DOHH2 (cell line): ENCODE results near the gene ANTXR2.

Experiments used
- H3F3A ChIP-seq: fragments of 200-600 bp; sonication (generic), shearing (Covaris generic); 2 replicates; pipeline ENCODE4 v1.6.0; 2016; ENCODE audit warnings: antibody characterized with exemption, mild to moderate bottlenecking; ENCODE audit not compliant: control insufficient read depth, insufficient read depth
- H3K27ac ChIP-seq: fragments of 200-600 bp; sonication (generic); 2 replicates; pipeline ENCODE4 v1.5.1; 2014; ENCODE audit warnings: low read depth, mild to moderate bottlenecking, low read length, moderate library complexity
- H3K27me3 ChIP-seq: fragments of 200-600 bp; sonication (generic); 2 replicates; pipeline ENCODE4 v1.6.1; 2014; ENCODE audit warnings: mild to moderate bottlenecking, low read length, mixed read lengths; ENCODE audit not compliant: control insufficient read depth
- H3K36me3 ChIP-seq: fragments of 200-600 bp; sonication (generic); 2 replicates; pipeline ENCODE4 v1.6.1; 2014; ENCODE audit warnings: mild to moderate bottlenecking, low read length, moderate library complexity, mixed read lengths; ENCODE audit not compliant: control insufficient read depth
- H3K4me1 ChIP-seq: fragments of 200-600 bp; sonication (generic); 2 replicates; pipeline ENCODE4 v1.6.1; 2014; ENCODE audit warnings: mild to moderate bottlenecking, low read length, mixed read lengths; ENCODE audit not compliant: control insufficient read depth
- H3K4me2 ChIP-seq: fragments of 200-600 bp; sonication (generic); 2 replicates; pipeline ENCODE4 v1.6.0; 2014; ENCODE audit warnings: mild to moderate bottlenecking, low read length, moderate library complexity
- H3K4me3 ChIP-seq: fragments of 200-600 bp; sonication (generic); 2 replicates; pipeline ENCODE4 v1.5.1; 2014; ENCODE audit warnings: mild to moderate bottlenecking, low read length, mixed read lengths
- H3K79me2 ChIP-seq: fragments of 200-600 bp; sonication (generic); 2 replicates; pipeline ENCODE4 v1.6.1; 2014; ENCODE audit warnings: mild to moderate bottlenecking, low read length, mixed read lengths; ENCODE audit not compliant: control insufficient read depth
- H3K9me2 ChIP-seq: fragments of 200-600 bp; sonication (generic); replicated peaks from 2 replicates; pipeline ENCODE4 v1.6.1; 2014; ENCODE audit warnings: mild to moderate bottlenecking, low read length, mixed read lengths; ENCODE audit not compliant: control insufficient read depth
- H3K9me3 ChIP-seq: fragments of 200-600 bp; sonication (generic); 2 replicates; pipeline ENCODE4 v1.6.1; 2014; ENCODE audit warnings: antibody characterized with exemption, low read length, mixed read lengths; ENCODE audit not compliant: control insufficient read depth, insufficient read depth
- H4K20me1 ChIP-seq: fragments of 200-600 bp; sonication (generic); 2 replicates; pipeline ENCODE4 v1.6.0; 2014; ENCODE audit warnings: low read depth, mild to moderate bottlenecking, antibody characterized with exemption, low read length, moderate library complexity; ENCODE audit not compliant: control insufficient read depth, insufficient read depth
- EZH2phosphoT487 ChIP-seq: fragments of 200-600 bp; sonication (generic); IDR thresholded peaks from 2 replicates; pipeline ENCODE4 v1.6.1; 2017; ENCODE audit warnings: borderline replicate concordance, mild to moderate bottlenecking, antibody characterized with exemption, low read length, moderate library complexity, mixed read lengths
- TF ChIP-seq, protein P1 (sequence below): fragments of 200-600 bp; sonication (generic); IDR thresholded peaks from one replicate; pipeline ENCODE4 v1.5.1; 2014; ENCODE audit warnings: antibody characterized with exemption, mild to moderate bottlenecking, low read depth, low read length; ENCODE audit not compliant: poor library complexity, severe bottlenecking

ANTXR2 gene

DNA sequence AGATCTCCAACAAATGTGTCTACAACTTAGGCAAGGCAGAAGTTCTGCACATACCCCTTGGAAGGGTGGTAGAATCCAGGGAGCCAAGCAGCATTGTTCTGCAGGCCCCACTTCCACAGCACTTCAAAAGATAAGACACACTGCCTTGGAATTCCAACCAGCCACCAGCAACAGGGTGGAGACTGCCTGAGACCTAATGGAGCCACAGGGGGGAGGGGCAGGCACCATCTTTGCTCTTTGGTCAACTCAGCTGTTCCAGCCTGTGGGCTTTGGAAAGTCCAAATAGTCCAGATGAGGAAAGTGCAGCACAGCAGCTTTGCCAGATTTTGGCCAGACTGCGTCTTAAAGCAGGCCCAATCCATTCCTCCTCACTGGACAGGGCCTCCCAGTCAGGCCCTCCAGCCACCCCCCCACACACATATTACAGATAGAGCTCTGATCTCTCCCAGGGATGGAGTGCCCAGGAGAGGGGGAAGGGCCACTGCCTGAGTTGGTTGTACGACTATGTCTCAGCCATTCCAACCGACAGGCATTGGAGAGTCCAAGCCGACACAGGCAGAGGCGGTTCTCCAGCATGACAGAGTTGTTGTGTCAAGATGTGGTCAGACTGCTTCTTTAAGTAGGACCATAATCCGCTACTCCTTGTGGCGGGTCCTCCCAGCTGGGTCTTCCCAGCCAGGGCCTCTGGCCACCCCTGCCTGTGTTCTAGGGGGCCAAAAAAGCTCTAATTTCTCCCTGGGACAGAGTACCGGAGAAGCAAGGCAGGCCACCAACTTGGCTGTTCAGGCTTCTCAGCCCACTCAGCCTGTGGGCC is 42.5 kb upstream of the ANTXR2 start:
- Histone ChIP-seq H3F3A (no peaks in the 10 kb centered on the region), H3K4me3 (no peak overlapping the region), H3K79me2 (no peaks in the 10 kb centered on the region), H3K27ac (no peak overlapping the region), H3K27me3 (no peaks in the 10 kb centered on the region), H3K36me3 (no peaks in the 10 kb centered on the region), H4K20me1 (no peaks in the 10 kb centered on the region), H3K4me1 (no peaks in the 10 kb centered on the region), H3K4me2 (no peak overlapping the region), H3K9me3 (no peaks in the 10 kb centered on the region), H3K9me2 (no peaks in the 10 kb centered on the region)
- TF ChIP-seq, protein P1, sequence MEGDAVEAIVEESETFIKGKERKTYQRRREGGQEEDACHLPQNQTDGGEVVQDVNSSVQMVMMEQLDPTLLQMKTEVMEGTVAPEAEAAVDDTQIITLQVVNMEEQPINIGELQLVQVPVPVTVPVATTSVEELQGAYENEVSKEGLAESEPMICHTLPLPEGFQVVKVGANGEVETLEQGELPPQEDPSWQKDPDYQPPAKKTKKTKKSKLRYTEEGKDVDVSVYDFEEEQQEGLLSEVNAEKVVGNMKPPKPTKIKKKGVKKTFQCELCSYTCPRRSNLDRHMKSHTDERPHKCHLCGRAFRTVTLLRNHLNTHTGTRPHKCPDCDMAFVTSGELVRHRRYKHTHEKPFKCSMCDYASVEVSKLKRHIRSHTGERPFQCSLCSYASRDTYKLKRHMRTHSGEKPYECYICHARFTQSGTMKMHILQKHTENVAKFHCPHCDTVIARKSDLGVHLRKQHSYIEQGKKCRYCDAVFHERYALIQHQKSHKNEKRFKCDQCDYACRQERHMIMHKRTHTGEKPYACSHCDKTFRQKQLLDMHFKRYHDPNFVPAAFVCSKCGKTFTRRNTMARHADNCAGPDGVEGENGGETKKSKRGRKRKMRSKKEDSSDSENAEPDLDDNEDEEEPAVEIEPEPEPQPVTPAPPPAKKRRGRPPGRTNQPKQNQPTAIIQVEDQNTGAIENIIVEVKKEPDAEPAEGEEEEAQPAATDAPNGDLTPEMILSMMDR = no peak
- no peak for TF ChIP-seq EZH2phosphoT487

DNA sequence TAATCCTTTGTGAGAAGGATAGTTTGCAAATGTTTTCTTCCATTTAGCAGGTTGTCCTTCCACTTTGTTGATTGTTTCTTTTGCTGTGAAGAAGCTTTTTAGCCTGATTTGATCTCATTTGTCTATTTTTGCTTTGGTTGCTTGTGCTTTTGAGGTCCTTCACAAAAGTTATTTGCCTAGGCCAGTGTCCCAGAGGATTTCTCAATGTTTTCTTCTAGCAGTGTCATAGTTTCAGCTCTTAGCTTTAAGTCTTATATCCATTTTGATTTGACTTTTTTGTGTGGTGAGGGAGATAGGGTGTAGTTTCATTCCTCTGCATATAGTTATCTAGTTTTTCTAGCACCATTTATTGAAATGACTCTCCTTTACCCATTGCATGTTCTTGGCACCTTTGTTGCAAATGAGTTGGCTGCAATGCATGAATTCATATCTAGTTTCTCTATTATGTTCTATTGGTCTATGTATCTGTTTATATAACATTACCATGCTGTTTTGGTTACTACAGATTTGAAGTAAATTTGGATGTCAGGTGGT is 41.8 kb upstream of the ANTXR2 start:
- no peak for TF ChIP-seq EZH2phosphoT487
- TF ChIP-seq, protein P1 = no peak
- Histone ChIP-seq H3K27me3 (no peaks in the 10 kb centered on the region), H3K36me3 (no peaks in the 10 kb centered on the region), H3F3A (no peaks in the 10 kb centered on the region), H3K9me2 (no peaks in the 10 kb centered on the region), H3K4me2 (no peak overlapping the region), H3K4me1 (no peaks in the 10 kb centered on the region), H3K27ac (no peak overlapping the region), H3K4me3 (no peak overlapping the region), H3K79me2 (no peaks in the 10 kb centered on the region), H4K20me1 (no peaks in the 10 kb centered on the region), H3K9me3 (no peaks in the 10 kb centered on the region)

DNA sequence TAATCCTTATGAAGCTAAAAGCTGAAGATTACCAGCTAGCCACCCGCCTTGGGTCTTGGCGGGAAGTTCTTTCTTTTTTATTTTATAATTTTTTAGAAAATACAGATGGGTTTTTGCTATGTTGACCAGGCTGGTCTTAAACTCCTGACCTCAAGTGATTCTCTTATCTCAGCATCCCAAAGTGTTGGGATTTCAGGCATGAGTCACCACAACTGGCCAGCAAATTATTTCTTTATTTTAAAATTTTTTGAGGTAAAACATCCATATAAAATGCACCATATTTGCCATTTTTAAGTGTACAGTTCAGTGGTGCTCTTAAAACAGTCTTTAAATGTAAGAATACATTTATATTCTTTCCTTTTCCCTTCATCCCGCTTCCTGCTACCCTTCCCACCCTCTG is 40.6 kb upstream of the ANTXR2 start:
- Histone ChIP-seq H3K36me3 (no peaks in the 10 kb centered on the region), H3K27ac (no peak overlapping the region), H3K9me2 (no peaks in the 10 kb centered on the region), H3K4me1 (no peaks in the 10 kb centered on the region), H3K4me3 (no peak overlapping the region), H3K27me3 (no peaks in the 10 kb centered on the region), H3F3A (no peaks in the 10 kb centered on the region), H3K9me3 (no peaks in the 10 kb centered on the region), H4K20me1 (no peaks in the 10 kb centered on the region), H3K79me2 (no peaks in the 10 kb centered on the region), H3K4me2 (no peak overlapping the region)
- TF ChIP-seq EZH2phosphoT487 = no peak
- TF ChIP-seq, protein P1 = no peak
